OCI-LY1 (cell line): Measurements from ENCODE around the gene NEU3.

Experiments used
- CTCF ChIP-seq: fragments of 200-600 bp; sonication (generic), shearing (Covaris generic); IDR thresholded peaks from 2 replicates; pipeline ENCODE4 v1.5.1; 2017; ENCODE audit warnings: mild to moderate bottlenecking, antibody characterized with exemption, low read length, moderate library complexity, mixed read lengths
- EZH2 ChIP-seq: fragments of 200-600 bp; sonication (generic), shearing (Covaris generic); IDR thresholded peaks from 2 replicates; pipeline ENCODE4 v1.8.0; 2017; ENCODE audit warnings: borderline replicate concordance, mixed run types, mild to moderate bottlenecking, antibody characterized with exemption, low read length, moderate library complexity, mixed read lengths

GRCh38 chr11:74948546-74948897, 40.2 kb upstream of the NEU3 start:
- TF ChIP-seq CTCF (no peak), EZH2 (no peak)
